ENCODE measurements around the gene MACROH2A1.

Gene MACROH2A1

GRCh38 chr5:135397084-135397483 is 1.9 kb downstream of the MACROH2A1 start:
- Histone ChIP-seq H3K27me3 (ENCODE audit: insufficient read depth, poor library complexity, severe bottlenecking) (no peaks in the 10 kb centered on the region), H3K27ac (replicated peaks) (peak overlapping the region; percentile 92), H3K4me3 (replicated peaks; ENCODE audit: insufficient read depth, low read length) (peak overlapping the region; percentile 64)
- TF ChIP-seq POLR2AphosphoS5 (IDR thresholded peaks at IDR 0.05; ENCODE audit: low read depth) (no peak), GABPA (IDR thresholded peaks at IDR 0.05; ENCODE audit: low read depth) (no peak), SPI1 (IDR thresholded peaks at IDR 0.05; ENCODE audit: borderline replicate concordance, low read depth) (no peak), REST (IDR thresholded peaks at IDR 0.05; ENCODE audit: insufficient replicate concordance, low read depth) (no peak)
- TF ChIP-seq, protein P1, sequence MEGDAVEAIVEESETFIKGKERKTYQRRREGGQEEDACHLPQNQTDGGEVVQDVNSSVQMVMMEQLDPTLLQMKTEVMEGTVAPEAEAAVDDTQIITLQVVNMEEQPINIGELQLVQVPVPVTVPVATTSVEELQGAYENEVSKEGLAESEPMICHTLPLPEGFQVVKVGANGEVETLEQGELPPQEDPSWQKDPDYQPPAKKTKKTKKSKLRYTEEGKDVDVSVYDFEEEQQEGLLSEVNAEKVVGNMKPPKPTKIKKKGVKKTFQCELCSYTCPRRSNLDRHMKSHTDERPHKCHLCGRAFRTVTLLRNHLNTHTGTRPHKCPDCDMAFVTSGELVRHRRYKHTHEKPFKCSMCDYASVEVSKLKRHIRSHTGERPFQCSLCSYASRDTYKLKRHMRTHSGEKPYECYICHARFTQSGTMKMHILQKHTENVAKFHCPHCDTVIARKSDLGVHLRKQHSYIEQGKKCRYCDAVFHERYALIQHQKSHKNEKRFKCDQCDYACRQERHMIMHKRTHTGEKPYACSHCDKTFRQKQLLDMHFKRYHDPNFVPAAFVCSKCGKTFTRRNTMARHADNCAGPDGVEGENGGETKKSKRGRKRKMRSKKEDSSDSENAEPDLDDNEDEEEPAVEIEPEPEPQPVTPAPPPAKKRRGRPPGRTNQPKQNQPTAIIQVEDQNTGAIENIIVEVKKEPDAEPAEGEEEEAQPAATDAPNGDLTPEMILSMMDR (IDR thresholded peaks at IDR 0.05; ENCODE audit: insufficient read depth, low read length), result no peak
- no peak for DNase-seq (ENCODE audit: low read depth in 1 of 2, low spot score in 1 of 2)

DNA sequence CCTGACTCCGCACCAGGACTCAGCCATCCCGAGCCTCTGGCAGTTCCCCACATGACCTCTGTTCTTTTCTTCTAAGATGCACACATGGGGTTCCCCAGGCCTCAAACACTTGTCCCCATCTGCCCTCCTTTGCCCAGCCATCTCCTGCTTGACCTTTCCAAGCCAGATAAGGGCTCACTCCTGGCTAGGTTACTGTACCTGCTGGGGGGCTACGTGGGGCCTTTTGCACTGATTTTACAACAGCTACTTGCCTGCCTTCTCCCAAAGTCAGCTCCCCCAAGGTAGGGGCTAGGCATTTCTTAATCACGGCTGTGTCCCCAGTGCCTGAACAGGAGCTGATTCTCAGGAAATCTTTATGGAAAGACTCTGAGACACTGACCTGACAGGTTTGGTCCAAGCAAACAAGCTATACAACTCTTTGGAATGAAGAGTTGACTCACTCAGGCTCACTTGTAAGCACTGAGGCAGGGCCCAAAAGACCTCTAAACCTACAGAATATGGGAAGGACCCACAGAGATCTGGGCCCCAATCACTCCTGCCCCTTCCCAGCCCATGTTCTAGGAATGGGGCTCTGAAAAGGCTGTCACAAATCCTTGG is 2.5 kb downstream of the MACROH2A1 start:
- TF ChIP-seq GABPA (IDR thresholded peaks at IDR 0.05; ENCODE audit: low read depth) (no peak), SPI1 (IDR thresholded peaks at IDR 0.05; ENCODE audit: borderline replicate concordance, low read depth) (no peak), POLR2AphosphoS5 (IDR thresholded peaks at IDR 0.05; ENCODE audit: low read depth) (no peak), REST (IDR thresholded peaks at IDR 0.05; ENCODE audit: insufficient replicate concordance, low read depth) (no peak)
- TF ChIP-seq, protein P1 (IDR thresholded peaks at IDR 0.05; ENCODE audit: insufficient read depth, low read length), result no peak
- Histone ChIP-seq H3K27me3 (ENCODE audit: insufficient read depth, poor library complexity, severe bottlenecking) (no peaks in the 10 kb centered on the region), H3K4me3 (replicated peaks; ENCODE audit: insufficient read depth, low read length) (peak overlapping the region; percentile 13), H3K27ac (replicated peaks) (peak overlapping the region; percentile 92; the same call in 1 of the 2 replicates)
- no peak for DNase-seq (ENCODE audit: low read depth in 1 of 2, low spot score in 1 of 2)

- H3K4me3 ChIP-seq (replicated peaks; ENCODE audit: insufficient read depth, low read length), result peak overlapping the region; percentile 13
- peak in 1 of 2 experiments; percentile 28 for DNase-seq (ENCODE audit: low read depth in 1 of 2, low spot score in 1 of 2)
- no peak for TF ChIP-seq POLR2AphosphoS5 (IDR thresholded peaks at IDR 0.05; ENCODE audit: low read depth)
- TF ChIP-seq GABPA (IDR thresholded peaks at IDR 0.05; ENCODE audit: low read depth), result no peak
- no peak for TF ChIP-seq SPI1 (IDR thresholded peaks at IDR 0.05; ENCODE audit: borderline replicate concordance, low read depth)
- TF ChIP-seq REST (IDR thresholded peaks at IDR 0.05; ENCODE audit: insufficient replicate concordance, low read depth), result no peak
- TF ChIP-seq, protein P1 (IDR thresholded peaks at IDR 0.05; ENCODE audit: insufficient read depth, low read length), result no peak
- H3K27ac ChIP-seq (replicated peaks), result peak overlapping the region; percentile 42
- H3K27me3 ChIP-seq (ENCODE audit: insufficient read depth, poor library complexity, severe bottlenecking), result no peaks in the 10 kb centered on the region
Observed at GRCh38 chr5:135395866-135396265, 3.2 kb downstream of the MACROH2A1 start.
